Measurements from ENCODE around the gene BTBD6.

Gene BTBD6

DNA sequence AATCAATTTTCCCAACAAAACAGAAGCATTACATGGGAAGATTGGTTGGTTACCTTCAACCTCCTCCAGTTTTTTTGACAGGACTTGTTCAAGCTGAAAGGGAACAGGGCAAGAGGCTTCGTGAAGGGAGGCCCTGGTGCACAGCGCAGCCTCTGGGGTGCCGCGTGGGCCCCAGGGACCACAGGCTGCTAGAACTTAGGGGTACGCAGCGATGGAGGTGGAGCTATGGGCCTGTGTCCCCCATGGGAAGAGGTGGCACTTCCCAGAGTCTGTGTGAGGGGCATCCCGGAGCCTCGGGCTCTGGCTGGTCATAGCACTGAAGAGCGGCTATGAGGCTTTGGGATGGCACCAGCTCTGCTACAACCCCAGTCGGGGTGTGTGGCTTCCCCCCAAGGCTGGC lies 22.1 kb upstream of the BTBD6 start:
- FAIRE-seq = no peak
- DNase-seq (ENCODE audit: insufficient read length, low spot score) = no peak

DNA sequence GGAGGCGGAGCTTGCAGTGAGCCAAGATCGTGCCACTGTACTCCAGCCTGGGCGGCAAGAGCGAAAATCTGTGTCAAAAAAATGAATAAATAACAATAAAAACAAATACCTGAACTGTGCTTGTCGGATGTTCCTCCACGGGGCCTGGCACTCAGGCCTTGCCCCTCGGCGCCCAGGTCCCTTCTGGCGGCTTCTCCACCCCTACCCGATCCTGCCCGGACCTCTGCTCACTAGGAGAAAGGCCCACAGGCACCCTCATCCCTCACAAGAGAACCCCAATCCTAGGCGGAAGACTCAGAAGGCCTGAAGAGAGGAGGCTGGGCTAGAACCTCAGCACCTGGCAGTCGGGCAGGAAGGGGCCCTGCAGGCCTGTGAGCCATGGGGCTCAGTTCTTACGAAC lies 21.0 kb upstream of the BTBD6 start:
- DNase-seq (ENCODE audit: insufficient read length, low spot score) (no peak), FAIRE-seq (no peak)

DNA sequence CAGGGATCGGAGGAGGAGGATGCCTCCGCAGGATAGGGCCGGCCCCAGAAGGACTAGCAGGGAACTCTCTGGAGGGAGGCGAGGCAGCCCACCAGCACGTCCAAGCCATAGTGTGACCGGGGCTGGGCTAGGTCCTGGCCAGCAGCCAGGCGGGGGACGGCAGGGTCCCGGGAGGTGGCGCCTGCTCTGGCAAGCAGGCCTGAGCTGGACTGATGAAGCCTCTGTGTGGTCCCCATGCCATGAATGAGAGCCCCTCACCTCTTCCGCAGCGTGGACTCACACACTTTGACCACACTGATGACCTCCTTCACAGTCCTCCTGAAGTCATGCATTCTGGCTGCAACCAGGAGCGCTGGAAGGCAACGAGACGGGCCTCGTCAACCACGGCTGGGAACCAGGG lies 19.8 kb upstream of the BTBD6 start:
- DNase-seq (ENCODE audit: insufficient read length, low spot score) = no peak
- FAIRE-seq = no peak

DNA sequence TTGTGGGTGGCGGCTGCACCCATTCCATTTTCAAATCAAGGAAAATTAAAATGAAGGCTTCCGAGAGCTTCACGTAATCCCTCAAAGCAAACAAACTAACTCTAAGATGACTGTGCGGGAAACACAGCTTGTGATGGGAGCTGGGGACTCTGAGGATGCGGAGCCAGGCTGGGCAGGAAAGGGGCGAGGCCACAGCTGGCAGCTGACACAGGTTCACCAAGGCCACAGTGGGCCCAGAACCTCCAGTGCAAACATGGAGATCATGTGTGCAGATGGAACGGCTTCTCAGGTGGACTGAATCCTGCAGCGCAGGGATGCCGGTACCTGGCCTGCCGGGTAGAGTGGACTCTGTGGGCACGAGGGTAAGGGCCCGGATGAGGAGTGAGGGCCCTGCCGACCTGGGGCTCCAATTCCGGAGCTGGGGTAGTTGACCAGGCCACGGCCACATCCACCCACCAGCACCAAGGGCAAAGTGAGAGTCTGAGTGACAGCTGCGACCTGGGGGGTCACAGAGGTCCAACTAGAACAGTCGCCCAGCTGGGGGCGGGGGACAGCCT lies 19.2 kb upstream of the BTBD6 start:
- DNase-seq (ENCODE audit: insufficient read length, low spot score) (no peak), FAIRE-seq (no peak)

DNA sequence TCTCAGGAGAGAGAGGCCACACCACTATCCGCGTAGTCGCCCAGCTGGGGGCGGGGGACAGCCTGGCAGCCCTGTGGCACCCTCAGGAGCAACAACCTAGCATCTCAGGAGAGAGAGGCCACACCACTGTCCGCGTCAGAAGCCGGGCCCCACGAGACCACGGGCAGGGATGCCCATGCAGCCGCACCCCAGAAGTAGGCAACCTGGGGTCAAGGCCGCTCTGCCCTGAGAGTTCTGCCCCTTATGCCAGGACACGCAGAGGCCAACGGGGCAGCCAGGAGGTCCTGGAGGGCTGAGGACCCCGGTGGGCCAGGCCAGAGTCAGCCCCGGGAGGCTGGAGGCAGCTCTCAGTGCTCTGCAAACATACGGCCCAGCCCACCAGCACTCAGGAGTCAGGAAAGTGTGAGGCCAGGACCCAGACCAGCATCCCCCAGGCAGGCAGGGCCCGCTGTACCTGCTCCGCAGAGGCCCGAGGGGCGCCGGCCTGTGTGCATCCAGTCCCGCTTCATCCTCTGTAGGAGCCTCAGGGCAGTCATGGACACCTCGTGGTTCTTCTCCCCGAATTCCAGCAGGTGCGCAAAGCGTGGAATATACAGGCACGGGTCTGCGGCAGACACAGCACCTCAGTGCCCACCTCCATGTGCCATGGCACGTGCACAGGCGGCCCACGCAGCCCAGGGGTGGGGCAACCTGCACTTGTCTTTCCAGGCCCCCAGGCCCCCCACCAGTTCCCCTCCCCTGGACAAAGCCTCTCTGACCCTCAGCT lies 7.3 kb upstream of the BTBD6 start:
- DNase-seq (ENCODE audit: insufficient read length, low spot score) = no peak
- no peak for FAIRE-seq

DNA sequence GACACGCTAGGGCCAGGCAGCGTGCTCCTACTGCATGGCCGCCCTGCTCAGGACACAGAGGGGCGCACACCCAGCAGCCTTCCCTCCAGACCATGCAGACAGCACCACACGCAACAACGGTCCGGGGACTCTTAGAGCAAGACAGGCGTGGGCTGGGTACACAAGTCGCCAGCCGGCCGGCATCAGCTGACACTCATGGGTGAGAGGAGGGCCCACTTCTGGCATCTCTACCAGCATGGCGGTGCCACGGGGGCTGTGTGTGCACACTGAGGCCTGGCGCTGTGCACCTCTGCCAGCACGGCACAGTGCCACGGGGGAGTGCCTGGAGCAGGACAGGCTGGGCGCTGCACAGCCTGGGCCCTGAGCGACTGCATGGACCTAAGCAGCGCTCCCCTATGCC lies 6.7 kb upstream of the BTBD6 start:
- FAIRE-seq = peak; percentile 9

DNA sequence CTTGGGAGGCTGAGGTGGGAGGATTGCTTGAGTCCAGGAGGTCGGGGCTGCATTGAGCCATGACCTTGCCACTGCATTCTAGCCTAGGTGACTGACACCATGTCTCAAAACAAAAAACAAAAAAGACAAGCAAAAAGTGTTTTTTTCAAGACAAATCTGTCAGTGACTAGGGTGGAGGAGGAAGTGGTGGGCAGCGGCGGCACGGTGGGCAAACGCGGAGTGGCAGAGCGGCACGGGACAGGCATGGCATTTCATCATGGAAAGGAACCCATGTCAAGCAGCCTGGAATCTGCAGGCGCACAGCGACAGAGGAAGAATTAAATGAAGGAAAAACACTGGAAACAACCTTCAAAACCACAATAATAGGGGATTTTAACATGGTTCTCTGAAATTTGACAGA lies 4.0 kb upstream of the BTBD6 start:
- no peak for FAIRE-seq
- DNase-seq (ENCODE audit: insufficient read length, low spot score) = no peak

More for the DNA sequence above, 6.7 kb upstream of the BTBD6 start:
- no peak for DNase-seq (ENCODE audit: insufficient read length, low spot score)

DNA sequence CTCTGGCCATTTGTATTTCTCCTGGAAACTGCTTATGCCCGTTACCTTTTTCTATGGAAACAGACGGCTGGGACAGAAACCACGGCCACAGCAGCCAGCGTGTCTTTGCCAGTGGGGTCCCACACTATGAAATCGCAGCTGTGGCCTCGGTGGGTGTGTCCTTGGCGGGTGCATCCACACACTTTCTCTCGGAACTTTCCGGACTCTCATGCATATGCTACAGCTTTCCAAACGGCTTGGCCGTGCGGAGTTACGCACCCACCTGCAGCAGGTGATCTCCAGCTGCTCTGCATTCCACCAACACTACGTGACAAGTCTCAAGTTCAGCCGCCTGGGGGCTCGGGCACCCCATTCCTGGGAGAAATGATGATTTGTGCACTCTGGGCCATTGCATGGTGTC lies 1.3 kb upstream of the BTBD6 start:
- DNase-seq (ENCODE audit: insufficient read length, low spot score) (no peak), FAIRE-seq (no peak)

DNA sequence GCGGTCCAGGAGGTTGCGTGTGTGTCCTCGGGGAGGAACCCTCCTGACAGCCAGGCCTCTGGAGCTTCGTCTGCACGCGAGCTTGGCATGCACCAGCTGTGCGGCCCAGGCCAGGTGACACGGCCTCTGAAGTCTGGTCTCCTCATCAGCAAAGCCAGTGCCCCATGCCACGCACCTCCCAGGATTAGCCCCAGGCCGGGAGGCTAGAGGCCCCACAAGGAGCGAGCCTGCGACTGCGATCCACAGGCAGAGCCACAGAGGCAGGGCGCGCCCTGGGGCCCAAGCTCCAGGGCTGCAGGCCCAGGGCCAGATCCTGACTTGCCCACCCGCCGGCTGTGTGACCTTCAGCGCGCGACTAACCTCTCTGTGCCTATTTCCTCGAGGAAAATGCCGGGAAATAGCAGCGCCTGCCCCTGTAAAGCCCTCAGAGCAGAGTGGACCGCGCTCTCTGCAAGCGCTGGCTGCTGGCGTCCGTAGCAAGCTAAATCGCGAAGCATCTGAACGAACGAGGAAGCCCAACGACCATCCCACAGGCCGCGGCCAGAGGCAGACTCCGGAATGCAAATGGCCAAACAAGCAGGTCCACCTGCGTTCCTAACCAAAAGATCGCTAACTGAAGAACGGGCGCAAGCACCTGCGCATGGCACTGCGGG lies 492 bp upstream of the BTBD6 start:
- no peak for DNase-seq (ENCODE audit: insufficient read length, low spot score)
- no peak for FAIRE-seq

DNA sequence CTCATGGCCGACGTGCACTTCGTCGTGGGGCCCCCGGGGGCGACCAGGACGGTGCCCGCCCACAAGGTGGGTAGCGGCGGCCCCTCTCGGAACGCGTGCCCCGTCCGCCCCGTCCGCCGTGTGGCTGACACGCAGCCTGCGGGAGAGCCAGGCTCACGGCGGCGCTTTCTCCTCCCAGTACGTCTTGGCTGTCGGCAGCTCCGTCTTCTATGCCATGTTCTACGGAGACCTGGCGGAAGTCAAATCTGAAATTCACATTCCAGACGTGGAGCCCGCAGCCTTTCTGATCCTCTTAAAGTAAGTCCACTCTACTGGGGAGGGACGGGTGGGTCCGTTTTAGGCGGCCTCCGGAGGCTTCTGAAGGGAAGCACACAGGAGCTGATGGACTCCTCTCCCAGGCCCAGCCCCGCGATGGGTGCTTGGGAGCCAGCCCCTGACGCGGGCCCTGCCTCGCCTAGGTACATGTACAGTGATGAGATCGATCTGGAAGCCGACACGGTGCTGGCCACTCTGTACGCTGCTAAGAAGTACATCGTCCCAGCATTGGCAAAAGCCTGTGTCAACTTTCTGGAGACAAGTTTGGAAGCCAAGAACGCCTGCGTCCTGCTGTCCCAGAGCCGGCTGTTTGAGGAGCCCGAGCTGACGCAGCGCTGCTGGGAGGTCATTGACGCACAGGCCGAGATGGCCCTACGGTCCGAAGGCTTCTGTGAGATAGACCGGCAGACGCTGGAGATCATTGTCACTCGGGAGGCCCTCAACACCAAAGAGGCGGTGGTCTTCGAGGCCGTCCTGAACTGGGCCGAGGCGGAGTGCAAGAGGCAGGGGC lies 1.1 kb downstream of the BTBD6 start:
- no peak for DNase-seq (ENCODE audit: insufficient read length, low spot score)
- no peak for FAIRE-seq

DNA sequence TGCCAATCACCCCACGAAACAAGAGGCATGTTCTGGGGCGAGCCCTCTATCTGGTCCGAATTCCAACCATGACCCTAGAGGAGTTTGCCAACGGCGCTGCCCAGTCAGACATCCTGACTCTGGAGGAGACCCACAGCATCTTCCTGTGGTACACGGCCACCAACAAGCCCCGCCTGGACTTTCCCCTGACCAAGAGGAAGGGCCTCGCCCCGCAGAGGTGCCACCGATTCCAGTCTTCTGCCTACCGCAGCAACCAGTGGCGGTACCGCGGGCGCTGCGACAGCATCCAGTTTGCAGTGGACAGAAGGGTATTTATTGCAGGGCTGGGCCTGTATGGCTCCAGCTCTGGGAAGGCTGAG lies 1.7 kb downstream of the BTBD6 start:
- no peak for DNase-seq (ENCODE audit: insufficient read length, low spot score)
- FAIRE-seq = no peak

DNA sequence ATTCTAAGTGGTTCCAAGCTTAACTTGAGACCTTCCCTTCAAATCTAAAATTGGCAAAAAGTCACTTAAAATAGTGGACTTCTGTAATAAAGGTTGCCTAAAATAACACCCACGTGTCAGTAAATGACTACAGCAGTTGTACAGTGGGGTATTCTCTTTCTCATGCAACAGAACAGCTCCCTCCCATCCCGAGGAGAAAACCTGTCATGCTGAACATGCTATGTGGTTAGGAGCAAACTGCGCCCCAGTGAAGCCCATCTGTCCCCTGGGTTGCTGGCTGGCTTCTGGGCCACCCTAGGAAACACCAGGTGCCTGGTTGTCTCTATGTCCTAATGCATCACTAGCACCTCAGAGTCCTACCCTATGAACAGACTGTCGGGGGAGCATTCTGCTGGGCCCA lies 2.7 kb downstream of the BTBD6 start:
- DNase-seq (ENCODE audit: insufficient read length, low spot score) (no peak), FAIRE-seq (no peak)

DNA sequence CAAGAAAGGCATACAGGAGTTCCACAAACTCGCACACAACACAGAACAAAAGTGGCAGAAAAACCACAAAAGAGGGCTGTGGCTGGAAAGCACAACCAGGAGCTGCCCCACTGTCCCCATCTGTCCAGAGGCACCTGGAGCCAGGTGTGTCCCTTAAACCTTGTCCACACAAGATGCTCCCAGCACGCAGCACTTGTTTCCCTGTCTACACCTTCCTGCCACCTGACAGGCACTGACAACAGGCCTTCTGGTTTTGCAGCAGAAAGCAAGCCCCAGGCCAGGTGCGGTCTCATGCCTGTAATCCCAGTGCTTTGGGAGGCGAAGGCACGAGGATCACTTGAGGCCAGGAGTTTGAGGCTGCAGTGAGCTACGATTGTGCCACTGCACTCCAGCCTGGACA lies 3.6 kb downstream of the BTBD6 start:
- FAIRE-seq = no peak

DNA sequence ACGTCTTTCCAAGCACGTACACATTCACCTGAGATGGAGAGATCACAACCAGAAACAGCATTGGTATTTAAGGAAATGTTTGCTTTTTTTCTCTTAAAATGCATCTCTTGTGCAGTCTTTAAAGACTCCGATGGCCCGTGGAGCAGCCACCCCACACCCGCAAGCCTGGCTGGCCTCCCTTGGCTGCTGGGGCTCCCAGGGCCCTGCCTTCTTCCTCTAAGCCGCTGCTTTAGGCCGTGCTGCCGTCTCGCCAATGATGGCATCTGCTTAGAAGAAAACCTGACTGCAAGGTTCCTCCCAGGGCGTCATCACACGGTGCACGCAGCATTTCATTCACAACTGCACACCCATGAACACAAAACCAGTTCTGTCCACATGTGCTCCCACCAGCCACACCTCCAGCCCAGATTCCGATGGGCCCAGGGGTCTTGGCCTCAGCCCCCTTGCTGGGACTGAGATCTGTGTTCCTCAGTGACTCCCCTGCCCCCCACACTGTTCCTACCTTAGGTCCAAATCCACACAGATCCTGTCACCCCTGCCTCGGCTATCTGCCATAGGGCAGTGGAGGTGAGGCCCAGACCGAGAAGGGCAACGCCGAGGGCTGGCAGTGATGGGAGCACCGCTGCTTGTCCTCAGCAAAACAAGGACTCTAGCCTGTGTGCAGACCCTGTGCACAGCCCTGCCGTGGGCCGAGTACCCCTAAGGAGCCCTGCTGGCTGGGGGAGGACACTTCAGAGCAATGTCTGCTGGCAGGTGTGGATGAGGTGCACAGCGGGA lies 4.4 kb downstream of the BTBD6 start:
- DNase-seq (ENCODE audit: insufficient read length, low spot score) (no peak), FAIRE-seq (no peak)

More for the DNA sequence above, 3.6 kb downstream of the BTBD6 start:
- DNase-seq (ENCODE audit: insufficient read length, low spot score) = no peak

DNA sequence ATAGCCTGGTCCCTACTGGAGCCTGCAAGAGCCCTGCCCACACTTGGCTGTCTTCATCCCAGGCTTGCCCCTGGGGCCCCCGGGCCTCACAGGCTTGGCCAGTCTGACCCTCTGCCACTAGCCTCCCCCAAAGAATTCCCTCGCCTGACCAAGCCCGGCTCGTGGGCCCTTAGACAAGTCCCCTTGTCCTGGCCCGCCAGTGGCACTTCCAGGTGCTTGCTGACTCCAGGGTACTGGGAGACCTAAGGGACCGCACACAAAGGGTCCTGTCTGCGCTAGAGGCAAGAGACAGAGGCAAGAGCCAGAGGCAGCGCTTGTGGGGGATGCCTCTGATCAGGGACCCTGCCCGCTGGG lies 5.0 kb downstream of the BTBD6 start:
- no peak for FAIRE-seq

DNA sequence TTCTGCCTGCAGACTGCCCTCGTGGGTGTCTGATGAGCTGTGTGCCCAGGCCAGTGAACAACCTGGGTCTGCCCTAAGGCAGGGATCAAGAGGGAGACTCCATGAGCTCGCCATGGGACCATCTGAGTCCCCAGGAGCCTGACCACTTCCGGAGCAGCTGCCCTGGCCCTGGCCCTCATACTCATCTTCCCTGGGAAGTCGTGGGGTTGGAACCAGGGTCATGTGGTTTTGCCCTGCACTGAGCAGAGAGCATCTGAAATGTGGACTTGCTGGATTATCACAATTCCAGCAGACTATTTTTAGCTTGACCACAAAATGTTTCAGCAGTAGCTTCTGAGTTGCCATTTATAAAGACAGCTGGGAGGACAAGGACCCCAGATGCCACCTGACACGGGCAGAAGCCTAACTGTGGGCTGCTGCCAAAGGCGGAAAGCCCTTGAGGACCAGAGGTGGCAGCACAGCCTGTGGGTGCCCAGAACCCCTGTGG lies 6.7 kb downstream of the BTBD6 start:
- no peak for DNase-seq (ENCODE audit: insufficient read length, low spot score)
- no peak for FAIRE-seq

More for the DNA sequence above, 5.0 kb downstream of the BTBD6 start:
- no peak for DNase-seq (ENCODE audit: insufficient read length, low spot score)

DNA sequence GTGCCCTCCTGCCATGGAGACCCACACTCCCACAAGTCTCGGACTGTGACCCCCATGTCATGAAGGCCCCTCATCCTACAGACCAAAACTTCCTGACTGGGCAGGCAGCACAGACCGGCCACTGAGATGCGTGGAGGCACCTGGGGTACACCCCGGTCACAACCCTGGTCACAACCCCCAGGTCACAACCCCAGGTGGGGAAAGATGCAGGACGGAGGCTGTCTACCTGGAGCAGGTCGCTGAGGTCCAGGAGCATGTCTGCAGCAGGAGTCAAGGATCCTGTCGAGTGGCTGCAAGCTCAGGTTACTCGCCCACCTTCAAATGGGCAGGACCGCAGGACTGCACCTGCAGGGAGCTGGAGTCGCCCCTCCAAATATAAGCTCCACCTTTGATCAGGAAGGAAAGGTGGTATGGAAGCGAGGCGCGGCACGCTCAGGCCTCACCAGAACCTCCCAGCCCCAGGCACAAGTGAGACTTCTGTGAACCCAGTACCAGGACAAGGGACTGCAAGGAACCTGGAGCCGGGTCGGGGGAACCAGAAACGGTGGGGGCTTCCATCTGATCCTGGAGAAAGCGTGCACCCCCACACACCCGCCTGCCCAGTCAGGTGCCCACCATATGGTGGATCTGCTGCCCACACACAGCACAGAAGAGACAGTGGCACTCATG lies 8.1 kb downstream of the BTBD6 start:
- no peak for FAIRE-seq
- no peak for DNase-seq (ENCODE audit: insufficient read length, low spot score)

DNA sequence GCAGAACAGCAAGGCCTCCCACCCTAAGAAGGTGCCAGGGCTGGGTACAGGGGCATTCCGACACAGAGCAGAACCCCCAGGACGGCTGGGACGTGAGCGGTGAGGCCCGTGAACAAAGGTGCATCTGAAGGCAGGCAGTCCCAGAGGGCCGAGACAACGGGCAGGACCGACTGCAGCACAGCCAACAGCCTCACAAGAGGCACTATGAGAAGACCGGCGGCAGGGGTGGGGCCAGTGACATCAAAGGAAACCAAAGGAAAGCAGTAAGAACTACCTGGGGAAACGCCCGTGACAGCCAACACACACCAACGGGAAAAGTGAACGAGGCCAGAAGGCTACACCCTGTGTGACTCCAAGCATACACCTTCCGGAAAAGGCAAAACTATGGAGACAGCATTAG lies 9.1 kb downstream of the BTBD6 start:
- no peak for DNase-seq (ENCODE audit: insufficient read length, low spot score)
- FAIRE-seq = no peak

DNA sequence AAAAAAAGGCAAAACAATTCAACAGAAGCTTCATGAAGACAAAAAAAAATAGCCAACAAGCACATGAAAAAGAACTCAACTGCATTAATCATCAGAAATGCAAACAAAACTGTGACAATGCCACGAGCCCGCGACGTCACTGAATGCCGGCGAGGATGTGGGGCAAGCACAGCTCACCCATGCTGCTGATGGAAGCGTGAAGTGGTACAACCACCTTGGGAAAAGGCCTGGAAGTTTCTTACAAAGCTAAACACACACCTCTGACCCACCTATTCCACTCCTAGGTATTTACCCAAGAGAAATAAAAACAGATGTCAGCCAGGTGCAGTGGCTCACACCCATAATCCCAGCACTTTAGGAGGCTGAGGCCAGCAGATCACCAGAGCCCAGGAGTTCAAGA lies 10.5 kb downstream of the BTBD6 start:
- FAIRE-seq = no peak

DNA sequence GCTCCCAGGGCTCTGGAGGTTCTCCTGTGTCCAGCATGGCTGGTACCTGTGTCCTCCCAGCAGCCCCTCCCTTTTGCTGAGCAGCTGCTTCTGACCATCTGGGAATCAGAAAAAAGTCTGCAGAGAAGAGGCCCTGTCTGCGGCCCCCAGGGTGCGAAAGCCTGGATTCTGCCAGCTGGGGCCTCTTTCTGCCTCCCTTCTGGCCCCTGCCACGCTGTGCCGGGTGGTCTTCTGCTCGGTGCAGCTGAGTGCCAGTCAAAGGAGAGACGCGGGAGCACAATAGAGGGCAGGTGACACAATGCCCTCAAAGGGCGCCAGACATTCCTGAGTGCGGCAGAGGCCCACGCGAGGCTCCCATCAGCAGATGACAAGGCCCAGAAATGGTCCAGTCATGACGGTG lies 12.6 kb downstream of the BTBD6 start:
- FAIRE-seq (no peak), DNase-seq (ENCODE audit: insufficient read length, low spot score) (no peak)

More for the DNA sequence above, 10.5 kb downstream of the BTBD6 start:
- no peak for DNase-seq (ENCODE audit: insufficient read length, low spot score)

Measured in HTR-8/SVneo (cell line).